Measurements from ENCODE around the gene ZC3H12D.

GRCh38 chr6:149488815-149489214 is 4.0 kb upstream of the ZC3H12D start:
- TF ChIP-seq CTCF (IDR thresholded peaks at IDR 0.05) (no peak), EP300 (IDR thresholded peaks at IDR 0.05; ENCODE audit: borderline replicate concordance in 1 of 2, low read depth in 1 of 2, low read length in 1 of 2) (no peak), RAD21 (IDR thresholded peaks at IDR 0.05; ENCODE audit: low read length) (no peak), RFX5 (IDR thresholded peaks at IDR 0.05; ENCODE audit: low read length) (no peak), TAF1 (IDR thresholded peaks at IDR 0.05; ENCODE audit: borderline replicate concordance, low read depth, low read length) (no peak), CHD2 (IDR thresholded peaks at IDR 0.05; ENCODE audit: low read length, partially characterized antibody) (no peak), PBX3 (IDR thresholded peaks at IDR 0.05) (no peak), POLR2AphosphoS5 (IDR thresholded peaks at IDR 0.05; ENCODE audit: low read depth, low read length) (no peak)
